Measurements from ENCODE around the gene PCSK5.

Gene PCSK5

DNA sequence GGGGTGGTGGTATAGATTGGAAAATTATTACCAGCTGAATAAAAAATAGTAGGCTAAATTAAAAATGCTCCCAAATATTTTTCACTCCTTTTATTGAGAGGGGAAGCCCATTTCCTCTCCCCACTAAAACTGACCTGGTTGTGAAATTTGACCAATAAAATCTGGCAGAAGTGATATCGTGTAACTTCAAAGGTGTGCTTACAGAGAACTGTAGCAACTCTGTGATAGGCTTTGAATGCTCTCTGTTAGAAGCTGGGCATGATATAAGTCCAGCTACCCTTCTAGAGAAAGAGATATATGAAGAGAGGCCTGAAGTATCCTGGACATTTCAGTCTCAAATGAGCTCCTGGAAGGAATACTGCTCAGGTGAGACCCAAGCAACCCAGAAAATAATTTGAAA lies 513.9 kb downstream of the PCSK5 start:
- DNase-seq (ENCODE audit: insufficient read length, low spot score): no peak
- no peak for FAIRE-seq

DNA sequence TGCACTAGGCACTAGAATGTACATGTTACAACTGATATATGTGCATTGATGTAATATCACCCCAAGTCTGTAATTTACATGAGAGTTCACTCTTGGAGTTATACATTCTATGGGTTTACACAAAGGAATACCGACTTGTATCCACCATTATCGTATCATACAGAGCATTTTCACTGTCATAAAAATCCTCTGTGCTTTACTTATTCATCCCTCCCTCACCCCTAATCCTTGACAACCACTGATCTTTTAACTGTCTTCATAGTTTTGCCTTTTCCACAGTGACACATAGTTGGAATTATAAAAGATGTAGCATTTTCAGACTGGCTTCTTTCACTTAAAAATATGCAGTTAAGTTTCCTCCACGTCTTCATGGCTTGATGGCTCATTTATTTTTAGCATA lies 514.9 kb downstream of the PCSK5 start:
- FAIRE-seq (no peak), DNase-seq (ENCODE audit: insufficient read length, low spot score) (no peak)

DNA sequence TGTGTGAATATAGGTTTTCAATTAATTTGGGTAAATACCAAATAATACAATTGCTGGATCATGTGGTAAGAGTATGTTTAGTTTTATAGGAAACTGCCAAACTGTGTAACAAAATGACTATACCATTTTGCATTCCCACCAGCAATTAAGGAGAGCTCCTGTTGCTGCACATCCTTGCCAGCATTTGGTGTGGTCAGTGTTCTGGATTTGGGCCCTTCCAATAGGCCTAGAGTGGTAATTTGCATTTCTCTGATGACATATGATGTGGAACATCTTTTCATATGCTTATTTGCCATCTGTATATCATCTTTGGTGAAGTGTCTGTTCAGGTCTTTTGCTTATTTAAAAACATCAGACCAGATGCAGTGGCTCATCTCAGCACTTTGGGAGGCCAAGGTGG lies 515.4 kb downstream of the PCSK5 start:
- FAIRE-seq: no peak

More for the DNA sequence above, 515.4 kb downstream of the PCSK5 start:
- no peak for DNase-seq (ENCODE audit: insufficient read length, low spot score)

Data from GM19239 (cell line).